GM23338 (cell line): Measurements from ENCODE around the gene KRTAP10-12. TPM values are rescaled to one million over a fixed set of nuclear protein-coding genes. Genes with fewer than 3 reads are reported as not detected.

Experiments used
- ATAC-seq: fragments of 200-7000 bp; cut with Tn5 transposase; 3 replicates; pipeline ENCODE4 v1.9.1; 2020
- DNase-seq: peaks from one replicate; pipeline ENCODE4 v3.0.0-alpha.2; 2015; ENCODE audit warnings: low spot score
- H2AFZ ChIP-seq: fragments of 200-600 bp; sonication (generic); 2 replicates; pipeline ENCODE4 v1.8.0; 2016; ENCODE audit warnings: antibody characterized with exemption, mild to moderate bottlenecking, moderate library complexity
- H3F3A ChIP-seq: fragments of 200-600 bp; sonication (generic); replicated peaks from 2 replicates; pipeline ENCODE4 v1.8.0; 2017; ENCODE audit warnings: antibody characterized with exemption, mixed run types, low read depth
- H3K27ac ChIP-seq: fragments of 200-600 bp; sonication (generic); 2 replicates; pipeline ENCODE4 v1.6.1; 2016; ENCODE audit warnings: low read depth
- H3K27me3 ChIP-seq: fragments of 200-600 bp; sonication (generic); 2 replicates; pipeline ENCODE4 v1.8.0; 2016; ENCODE audit warnings: mild to moderate bottlenecking, mixed run types, moderate library complexity; ENCODE audit not compliant: insufficient read depth
- H3K36me3 ChIP-seq: fragments of 200-600 bp; sonication (generic); 2 replicates; pipeline ENCODE4 v1.8.0; 2016; ENCODE audit warnings: mild to moderate bottlenecking; ENCODE audit not compliant: insufficient read depth
- H3K4me1 ChIP-seq: fragments of 200-600 bp; sonication (generic); 2 replicates; pipeline ENCODE4 v1.8.0; 2016; ENCODE audit warnings: mild to moderate bottlenecking, moderate library complexity; ENCODE audit not compliant: insufficient read depth
- H3K4me2 ChIP-seq: fragments of 200-600 bp; sonication (generic); 2 replicates; pipeline ENCODE4 v1.7.1; 2017; ENCODE audit warnings: mixed run types
- H3K4me3 ChIP-seq: fragments of 200-600 bp; sonication (generic); 2 replicates; pipeline ENCODE4 v1.6.1; 2016; ENCODE audit warnings: mixed run types
- H3K79me2 ChIP-seq: fragments of 200-600 bp; sonication (generic); replicated peaks from 2 replicates; pipeline ENCODE4 v1.8.0; 2017; ENCODE audit warnings: mild to moderate bottlenecking; ENCODE audit not compliant: insufficient read depth
- H3K9me2 ChIP-seq: fragments of 200-600 bp; sonication (generic); 2 replicates; pipeline ENCODE4 v1.8.0; 2017; ENCODE audit not compliant: insufficient read depth
- H4K20me1 ChIP-seq: fragments of 200-600 bp; sonication (generic); replicated peaks from 2 replicates; pipeline ENCODE4 v1.8.0; 2017; ENCODE audit warnings: mild to moderate bottlenecking; ENCODE audit not compliant: insufficient read depth
- H3K27ac Mint-ChIP-seq: 2 replicates; pipeline ENCODE4 v1.8.0; 2020; ENCODE audit warnings: inconsistent platforms, mild to moderate bottlenecking, moderate library complexity, mixed read lengths
- H3K27me3 Mint-ChIP-seq: 3 replicates; pipeline ENCODE4 v1.8.0; 2022; ENCODE audit warnings: low read depth, mild to moderate bottlenecking, moderate library complexity, mixed read lengths, inconsistent platforms; ENCODE audit not compliant: insufficient read depth, poor library complexity
- H3K36me3 Mint-ChIP-seq: 3 replicates; pipeline ENCODE4 v1.8.0; 2021; ENCODE audit warnings: low read depth, mild to moderate bottlenecking, inconsistent platforms, moderate library complexity, mixed read lengths
- H3K4me1 Mint-ChIP-seq: 3 replicates; pipeline ENCODE4 v1.8.0; 2020; ENCODE audit warnings: mild to moderate bottlenecking, inconsistent platforms, mixed read lengths
- H3K4me3 Mint-ChIP-seq: 3 replicates; pipeline ENCODE4 v1.8.0; 2021; ENCODE audit warnings: moderate library complexity, mild to moderate bottlenecking, inconsistent platforms, mixed read lengths
- H3K9me3 Mint-ChIP-seq: 3 replicates; pipeline ENCODE4 v1.8.0; 2020; ENCODE audit warnings: moderate library complexity, mild to moderate bottlenecking, inconsistent platforms, mixed read lengths
- CTCF ChIP-seq, 2 experiments: fragments of 200-600 bp in 1 of 2; sonication (generic) in 1 of 2; conservative IDR thresholded peaks; 2 replicates each; pipeline versions ENCODE4 v1.5.1 to v1.6.1; 2016 to 2017; ENCODE audit warnings: antibody characterized with exemption in 2 of 2, low read depth in 2 of 2, mild to moderate bottlenecking in 2 of 2, moderate library complexity in 1 of 2
- ETS1 ChIP-seq: IDR thresholded peaks from 2 replicates; pipeline ENCODE4 v1.6.1; 2016; ENCODE audit warnings: antibody characterized with exemption
- NANOG ChIP-seq: IDR thresholded peaks from 2 replicates; pipeline ENCODE4 v1.6.1; 2016; ENCODE audit warnings: antibody characterized with exemption, borderline replicate concordance
- REST ChIP-seq: IDR thresholded peaks from one replicate; pipeline ENCODE4 v1.6.1; 2018; ENCODE audit warnings: antibody characterized with exemption; ENCODE audit not compliant: unreplicated experiment
- ZNF331 ChIP-seq: fragments of 250-450 bp; sonication (Bioruptor Pico); IDR thresholded peaks from 2 replicates; pipeline ENCODE4 v1.5.0; 2020; ENCODE audit warnings: low read depth, mild to moderate bottlenecking, moderate library complexity
- ZNF462 ChIP-seq: fragments of 250-450 bp; sonication (Bioruptor Pico); IDR thresholded peaks from 2 replicates; pipeline ENCODE4 v1.5.0; 2020; ENCODE audit warnings: mild to moderate bottlenecking, moderate library complexity
- polyA plus RNA-seq: library from polyadenylated mRNA; unstranded; fragments of >200 nt; fragmentation: Nextera tagmentation; extraction: Ambion mirVana; gene quantifications from 2 replicates; pipeline ENCODE4 v1.2.1, GENCODE V29; 2016
- total RNA-seq: library from RNA; depleted of rRNA; stranded (reverse); fragments of >200 nt; shearing (Covaris generic); gene quantifications from 2 replicates; pipeline ENCODE4 v1.2.3, GENCODE V29; 2014

Gene KRTAP10-12
- total and polyA plus RNA-seq, 2 experiments from 2014 or later, result not detected

GRCh38 chr21:44658541-44658910, 38.4 kb upstream of the KRTAP10-12 start:
- Mint-ChIP-seq H3K27ac (no peak overlapping the region), H3K36me3 (peaks cover 9% of the 10 kb centered on the region; the same call in 2 of the 3 replicates), H3K27me3 (peaks cover 8% of the 10 kb centered on the region), H3K4me3 (no peak overlapping the region), H3K9me3 (peaks cover 18% of the 10 kb centered on the region), H3K4me1 (peaks cover 30% of the 10 kb centered on the region)
- Histone ChIP-seq H3K4me1 (peaks cover 31% of the 10 kb centered on the region), H3K27ac (no peak overlapping the region), H3K79me2 (no peaks in the 10 kb centered on the region), H4K20me1 (no peaks in the 10 kb centered on the region), H3K36me3 (no peaks in the 10 kb centered on the region), H3K4me2 (0 out of 2 replicates have a peak overlapping the region, but pooled peaks have one; percentile 47), H2AFZ (peak overlapping the region; percentile 86), H3K27me3 (no peaks in the 10 kb centered on the region), H3K4me3 (no peak overlapping the region), H3K9me2 (no peaks in the 10 kb centered on the region), H3F3A (0 out of 2 replicates have a peak, but pooled peaks cover 3% of the 10 kb centered on the region)
- TF ChIP-seq REST, result no peak
- TF ChIP-seq ZNF462, result no peak
- TF ChIP-seq ETS1, result no peak
- no peak for TF ChIP-seq ZNF331 (CRISPR knock-in tag)
- TF ChIP-seq CTCF (conservative IDR thresholded peaks at IDR 0.05; ENCODE audit: low read depth in 2 of 2), result no peak
- no peak for TF ChIP-seq NANOG
- DNase-seq, result no peak
- no peak for ATAC-seq
